C4-2B (cell line): Measurements from ENCODE around the gene CHMP2A.

Experiments used
- H3K27ac ChIP-seq: fragments of 450-650 bp; 2 replicates; pipeline ENCODE4 v1.5.1; 2017
- ZFX ChIP-seq: fragments of 450-650 bp; IDR thresholded peaks from 2 replicates; pipeline ENCODE4 v1.6.1; 2017
- TF ChIP-seq, protein P1 (sequence below): fragments of 450-650 bp; conservative IDR thresholded peaks from 2 replicates; pipeline ENCODE4 v1.5.1; 2017; ENCODE audit warnings: mild to moderate bottlenecking

The CHMP2A gene

GRCh38 chr19:58554494-58555368 lies at the start of gene CHMP2A:
Gene CHMP2A (minus strand): TSS chr19:58555105. CDS start chr19:58554212, 893 bp downstream.
- H3K27ac ChIP-seq: peak within 1 kb of the TSS; percentile 81
- TF ChIP-seq, protein P1, sequence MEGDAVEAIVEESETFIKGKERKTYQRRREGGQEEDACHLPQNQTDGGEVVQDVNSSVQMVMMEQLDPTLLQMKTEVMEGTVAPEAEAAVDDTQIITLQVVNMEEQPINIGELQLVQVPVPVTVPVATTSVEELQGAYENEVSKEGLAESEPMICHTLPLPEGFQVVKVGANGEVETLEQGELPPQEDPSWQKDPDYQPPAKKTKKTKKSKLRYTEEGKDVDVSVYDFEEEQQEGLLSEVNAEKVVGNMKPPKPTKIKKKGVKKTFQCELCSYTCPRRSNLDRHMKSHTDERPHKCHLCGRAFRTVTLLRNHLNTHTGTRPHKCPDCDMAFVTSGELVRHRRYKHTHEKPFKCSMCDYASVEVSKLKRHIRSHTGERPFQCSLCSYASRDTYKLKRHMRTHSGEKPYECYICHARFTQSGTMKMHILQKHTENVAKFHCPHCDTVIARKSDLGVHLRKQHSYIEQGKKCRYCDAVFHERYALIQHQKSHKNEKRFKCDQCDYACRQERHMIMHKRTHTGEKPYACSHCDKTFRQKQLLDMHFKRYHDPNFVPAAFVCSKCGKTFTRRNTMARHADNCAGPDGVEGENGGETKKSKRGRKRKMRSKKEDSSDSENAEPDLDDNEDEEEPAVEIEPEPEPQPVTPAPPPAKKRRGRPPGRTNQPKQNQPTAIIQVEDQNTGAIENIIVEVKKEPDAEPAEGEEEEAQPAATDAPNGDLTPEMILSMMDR: no peak
- peak; percentile 45; the same call in 1 of the 2 replicates for TF ChIP-seq ZFX

DNA sequence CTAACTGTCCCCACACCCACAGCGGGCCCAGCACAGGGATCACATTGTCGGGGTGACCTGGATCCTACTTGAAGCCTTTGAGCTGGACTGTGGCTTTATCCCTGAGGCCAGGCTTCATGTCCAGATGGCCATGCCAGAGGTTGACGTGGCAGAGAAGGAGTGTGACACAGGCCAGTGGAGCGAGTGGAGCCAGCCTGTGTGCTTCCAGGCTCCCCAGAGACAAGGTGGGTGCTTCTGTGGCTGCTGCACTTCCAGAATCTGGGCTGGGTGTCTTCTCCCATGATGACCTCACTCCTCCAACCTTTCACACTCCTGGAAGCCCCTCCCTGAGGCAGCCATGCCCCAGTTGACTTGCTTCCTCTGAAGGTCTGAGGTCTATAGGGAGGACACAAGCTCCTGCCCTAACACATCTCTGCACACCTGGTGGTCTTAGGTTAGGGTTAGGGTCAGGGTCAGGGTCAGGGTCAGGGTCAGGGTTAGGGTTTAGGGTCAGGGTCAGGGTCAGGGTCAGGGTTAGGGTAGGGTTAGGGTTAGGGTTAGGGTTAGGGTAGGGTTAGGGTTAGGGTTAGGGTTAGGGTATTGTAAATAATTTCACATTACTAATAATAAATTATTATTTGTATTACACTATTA lies 31.3 kb upstream of the CHMP2A start:
- H3K27ac ChIP-seq: no peak overlapping the region
- TF ChIP-seq, protein P1: no peak
- no peak for TF ChIP-seq ZFX

- no peak for TF ChIP-seq ZFX
- TF ChIP-seq, protein P1: no peak
- no peak overlapping the region for H3K27ac ChIP-seq
These were observed 30.7 kb upstream of the CHMP2A start for GRCh38 chr19:58585442-58586132.

GRCh38 chr19:58584498-58585441 lies 29.9 kb upstream of the CHMP2A start:
- no peak for TF ChIP-seq ZFX
- TF ChIP-seq, protein P1: no peak
- no peak overlapping the region for H3K27ac ChIP-seq

DNA sequence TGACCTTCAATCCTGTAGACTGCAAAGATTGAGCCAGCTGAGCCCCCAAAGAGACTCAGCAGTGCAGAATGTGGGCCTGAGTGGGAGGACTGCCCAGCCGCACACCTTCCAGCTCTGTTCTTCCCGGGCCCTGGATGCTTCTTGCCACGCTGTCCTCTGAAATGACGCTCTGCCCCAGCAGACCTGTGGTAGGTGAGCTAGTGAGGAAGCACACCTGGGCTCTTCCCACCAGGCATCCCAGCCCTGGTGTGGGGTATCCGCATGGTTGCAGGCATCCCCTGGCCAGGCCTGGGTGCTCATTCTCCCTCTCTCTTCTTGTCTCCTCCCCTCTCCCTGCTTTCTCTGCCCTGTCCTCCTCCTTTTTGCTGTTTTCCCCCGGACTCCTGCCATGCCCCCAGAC lies 28.1 kb upstream of the CHMP2A start:
- H3K27ac ChIP-seq: no peak overlapping the region
- no peak for TF ChIP-seq ZFX
- TF ChIP-seq, protein P1: no peak

GRCh38 chr19:58581227-58582141 lies 26.6 kb upstream of the CHMP2A start:
- peak overlapping the region; percentile 6; the same call in 1 of the 2 replicates for H3K27ac ChIP-seq
- TF ChIP-seq, protein P1: no peak
- TF ChIP-seq ZFX: no peak
